ENCODE results near the gene IGFL4.

- TF ChIP-seq ZBTB14 (CRISPR knock-in tag; IDR thresholded peaks at IDR 0.05): no peak
- TF ChIP-seq HNRNPK (IDR thresholded peaks at IDR 0.05; ENCODE audit: low read depth, low read length, poor library complexity, severe bottlenecking): no peak
- no peak for TF ChIP-seq POLR2A (IDR thresholded peaks at IDR 0.05; ENCODE audit: insufficient read depth in 1 of 2, low read depth in 2 of 2, low read length in 2 of 2)
- TF ChIP-seq CTCF (CRISPR knock-in tag; IDR thresholded peaks at IDR 0.05): no peak
- no peak for TF ChIP-seq NR3C1 (CRISPR knock-in tag; IDR thresholded peaks at IDR 0.05)
- TF ChIP-seq ZNF530 (CRISPR knock-in tag; IDR thresholded peaks at IDR 0.05; ENCODE audit: low read depth): no peak
- TF ChIP-seq CHCHD3 (CRISPR knock-in tag; IDR thresholded peaks at IDR 0.05): no peak
- TF ChIP-seq ZSCAN20 (CRISPR knock-in tag; IDR thresholded peaks at IDR 0.05; ENCODE audit: borderline replicate concordance): no peak
- no peak for TF ChIP-seq ZNF546 (CRISPR knock-in tag; conservative IDR thresholded peaks at IDR 0.05)
- TF ChIP-seq KDM1A (CRISPR knock-in tag; IDR thresholded peaks at IDR 0.05): no peak
- no peak for TF ChIP-seq ARNT (IDR thresholded peaks at IDR 0.05)
- no peak for TF ChIP-seq SMC3 (IDR thresholded peaks at IDR 0.05; ENCODE audit: low read length)
- no peak for TF ChIP-seq ZNF44 (CRISPR knock-in tag; IDR thresholded peaks at IDR 0.05)
Measured at GRCh38 chr19:45995715-45996385, 45.0 kb downstream of the IGFL4 start.
